GM21367 (cell line): ENCODE data around the gene ZNF563.
A peak's percentile ranks its signal among the peaks of the same experiment; 100 is the strongest.
"Not testable (repeated sequence)": the region's sequence is repeated elsewhere in the genome, so short reads cannot be mapped to it uniquely, and the experiment has no call there.

Experiments
- ATAC-seq: cut with Tn5 transposase; IDR thresholded peaks from one replicate; pipeline ENCODE4 v1.9.1; 2021; ENCODE audit not compliant: unreplicated experiment

ZNF563 gene

GRCh38 chr19:12333162-12334159, at the start of gene ZNF563:
Gene ZNF563 (minus strand): TSS chr19:12333633. CDS start chr19:12333482, 151 bp downstream.
- peak; percentile 89 for ATAC-seq

GRCh38 chr19:12380444-12380737, 47.0 kb upstream of the ZNF563 start:
- no peak for ATAC-seq

GRCh38 chr19:12379732-12380443, 46.5 kb upstream of the ZNF563 start:
- ATAC-seq, result no peak

GRCh38 chr19:12374026-12374425, 40.6 kb upstream of the ZNF563 start:
- ATAC-seq, result no peak

GRCh38 chr19:12365236-12366162, 32.1 kb upstream of the ZNF563 start, which contains the start of gene ZNF442:
Gene ZNF442 (minus strand): TSS chr19:12365683. CDS start chr19:12363631, 2,052 bp downstream.
- peak; percentile 81 for ATAC-seq

- ATAC-seq, result no peak
Observed at GRCh38 chr19:12364391-12365235, 31.2 kb upstream of the ZNF563 start.

- not testable (repeated sequence) for ATAC-seq
Observed at GRCh38 chr19:12362236-12362635, 28.8 kb upstream of the ZNF563 start.

- no peak for ATAC-seq
Observed at GRCh38 chr19:12353375-12353774, 19.9 kb upstream of the ZNF563 start.

GRCh38 chr19:12350890-12351197, 17.4 kb upstream of the ZNF563 start:
- no peak for ATAC-seq

GRCh38 chr19:12350185-12350889, 16.9 kb upstream of the ZNF563 start:
- ATAC-seq, result no peak

GRCh38 chr19:12346896-12347295, 13.5 kb upstream of the ZNF563 start:
- ATAC-seq, result no peak

GRCh38 chr19:12345197-12345596, 11.8 kb upstream of the ZNF563 start:
- no peak for ATAC-seq

GRCh38 chr19:12331211-12331941, 2.1 kb downstream of the ZNF563 start:
- ATAC-seq, result no peak

GRCh38 chr19:12330340-12330739, 3.1 kb downstream of the ZNF563 start:
- no peak for ATAC-seq

- no peak for ATAC-seq
Observed at GRCh38 chr19:12325690-12326089, 7.7 kb downstream of the ZNF563 start.

- ATAC-seq, result no peak
Observed at GRCh38 chr19:12318782-12319413, 14.5 kb downstream of the ZNF563 start.

GRCh38 chr19:12314553-12314952, 18.9 kb downstream of the ZNF563 start:
- no peak for ATAC-seq

- not testable (repeated sequence) for ATAC-seq
Observed at GRCh38 chr19:12308891-12309290, 24.5 kb downstream of the ZNF563 start.
